ENCODE data around the gene VEGFC. TPM values are rescaled to one million over a fixed set of nuclear protein-coding genes. Genes with fewer than 3 reads are reported as not detected.

The VEGFC gene
- total RNA-seq, 2 donors from 2014 or later: 1.1 to 3.5 TPM

- H3K4me3 ChIP-seq: no peak overlapping the region
- no peak for TF ChIP-seq CTCF (IDR thresholded peaks at IDR 0.05)
- intact Hi-C loops (cut with DNase I): no loop called here
- DNase-seq: no peak
- H3K27me3 ChIP-seq: no peaks in the 10 kb centered on the region
- H3K9me3 ChIP-seq: no peaks in the 10 kb centered on the region
- H3K4me1 ChIP-seq: no peaks in the 10 kb centered on the region
- H3K9ac ChIP-seq (ENCODE audit: low read depth in 2 of 2, low read length in 2 of 2): no peak overlapping the region
- no peak overlapping the region for H3K27ac ChIP-seq
- no peaks in the 10 kb centered on the region for H3K36me3 ChIP-seq
Observed at GRCh38 chr4:176837169-176837895, 44.6 kb upstream of the VEGFC start.

GRCh38 chr4:176834531-176834930 lies 41.8 kb upstream of the VEGFC start:
- DNase-seq: no peak
- Histone ChIP-seq H3K27ac (no peak overlapping the region), H3K9me3 (no peaks in the 10 kb centered on the region), H3K36me3 (no peaks in the 10 kb centered on the region), H3K4me1 (no peaks in the 10 kb centered on the region), H3K27me3 (no peaks in the 10 kb centered on the region), H3K9ac (ENCODE audit: low read depth in 2 of 2, low read length in 2 of 2) (no peak overlapping the region), H3K4me3 (no peak overlapping the region)
- TF ChIP-seq CTCF (IDR thresholded peaks at IDR 0.05): no peak
- intact Hi-C loops (cut with DNase I): no loop called here

- no peak overlapping the region for H3K9ac ChIP-seq (ENCODE audit: low read depth in 2 of 2, low read length in 2 of 2)
- H3K27me3 ChIP-seq: no peaks in the 10 kb centered on the region
- no peak for TF ChIP-seq CTCF (IDR thresholded peaks at IDR 0.05)
- no peaks in the 10 kb centered on the region for H3K36me3 ChIP-seq
- no peak overlapping the region for H3K4me3 ChIP-seq
- intact Hi-C loops (cut with DNase I): no loop called here
- H3K9me3 ChIP-seq: no peaks in the 10 kb centered on the region
- no peak overlapping the region for H3K27ac ChIP-seq
- DNase-seq: no peak
- H3K4me1 ChIP-seq: no peaks in the 10 kb centered on the region
Observed at GRCh38 chr4:176833400-176834175, 40.9 kb upstream of the VEGFC start.

- Histone ChIP-seq H3K4me1 (no peaks in the 10 kb centered on the region), H3K36me3 (no peaks in the 10 kb centered on the region), H3K27ac (no peak overlapping the region), H3K9me3 (no peaks in the 10 kb centered on the region), H3K4me3 (no peak overlapping the region), H3K27me3 (no peaks in the 10 kb centered on the region), H3K9ac (ENCODE audit: low read depth in 2 of 2, low read length in 2 of 2) (no peak overlapping the region)
- DNase-seq: no peak
- no peak for TF ChIP-seq CTCF (IDR thresholded peaks at IDR 0.05)
- intact Hi-C loops (cut with DNase I): no loop called here
Observed at GRCh38 chr4:176830971-176831370, 38.2 kb upstream of the VEGFC start.

- no peaks in the 10 kb centered on the region for H3K9me3 ChIP-seq
- DNase-seq: no peak
- no peaks in the 10 kb centered on the region for H3K36me3 ChIP-seq
- no peak overlapping the region for H3K4me3 ChIP-seq
- no peak overlapping the region for H3K27ac ChIP-seq
- intact Hi-C loops (cut with DNase I): no loop called here
- TF ChIP-seq CTCF (IDR thresholded peaks at IDR 0.05): no peak
- H3K27me3 ChIP-seq: no peaks in the 10 kb centered on the region
- no peak overlapping the region for H3K9ac ChIP-seq (ENCODE audit: low read depth in 2 of 2, low read length in 2 of 2)
- no peaks in the 10 kb centered on the region for H3K4me1 ChIP-seq
Observed at GRCh38 chr4:176825586-176825985, 32.9 kb upstream of the VEGFC start.
